HG02885 (cell line): ENCODE results near the gene BASP1.
A peak's percentile ranks its signal among the peaks of the same experiment; 100 is the strongest.
"Not testable (repeated sequence)": the region's sequence is repeated elsewhere in the genome, so short reads cannot be mapped to it uniquely, and the experiment has no call there.

Source experiments
- ATAC-seq: cut with Tn5 transposase; IDR thresholded peaks from one replicate; pipeline ENCODE4 v1.9.1; 2021; ENCODE audit warnings: mild to moderate bottlenecking; ENCODE audit not compliant: unreplicated experiment, poor library complexity

The BASP1 gene

GRCh38 chr5:17282283-17283120, 65.1 kb downstream of the BASP1 start:
- peak; percentile 98 for ATAC-seq

GRCh38 chr5:17283121-17283415, 65.6 kb downstream of the BASP1 start:
- ATAC-seq: no peak

GRCh38 chr5:17287501-17288155, 70.2 kb downstream of the BASP1 start:
- ATAC-seq: no peak

- ATAC-seq: no peak
Observed at GRCh38 chr5:17288570-17288969, 71.1 kb downstream of the BASP1 start.

GRCh38 chr5:17289681-17290539, 72.5 kb downstream of the BASP1 start:
- no peak for ATAC-seq

- no peak for ATAC-seq
Observed at GRCh38 chr5:17290540-17290974, 73.1 kb downstream of the BASP1 start.

GRCh38 chr5:17292434-17293015, 75.1 kb downstream of the BASP1 start:
- ATAC-seq: no peak

- ATAC-seq: no peak
Observed at GRCh38 chr5:17294639-17295311, 77.3 kb downstream of the BASP1 start.

- no peak for ATAC-seq
Observed at GRCh38 chr5:17295671-17296070, 78.2 kb downstream of the BASP1 start.

GRCh38 chr5:17302106-17302505, 84.7 kb downstream of the BASP1 start:
- ATAC-seq: no peak

- no peak for ATAC-seq
Observed at GRCh38 chr5:17302604-17303003, 85.2 kb downstream of the BASP1 start.

GRCh38 chr5:17304282-17304681, 86.9 kb downstream of the BASP1 start:
- ATAC-seq: no peak

GRCh38 chr5:17305017-17305416, 87.6 kb downstream of the BASP1 start:
- ATAC-seq: no peak

GRCh38 chr5:17305964-17306725, 88.7 kb downstream of the BASP1 start:
- no peak for ATAC-seq

- ATAC-seq: no peak
Observed at GRCh38 chr5:17306726-17307091, 89.3 kb downstream of the BASP1 start.

- not testable (repeated sequence) for ATAC-seq
Observed at GRCh38 chr5:17307440-17307839, 90.0 kb downstream of the BASP1 start.

- ATAC-seq: no peak
Observed at GRCh38 chr5:17308326-17309065, 91.1 kb downstream of the BASP1 start.

GRCh38 chr5:17309462-17309861, 92.0 kb downstream of the BASP1 start:
- ATAC-seq: no peak

- ATAC-seq: not testable (repeated sequence)
Observed at GRCh38 chr5:17310502-17310901, 93.1 kb downstream of the BASP1 start.
